Erythroblast (primary cell): ENCODE measurements around the gene TPRA1.

Experiments
- GATA1 ChIP-seq: IDR thresholded peaks from 2 replicates; pipeline ENCODE4 v1.6.1; 2011; ENCODE audit warnings: low read depth, mild to moderate bottlenecking, control low read depth, low read length, moderate library complexity
- POLR2A ChIP-seq: IDR thresholded peaks from 2 replicates; pipeline ENCODE4 v1.6.1; 2011; ENCODE audit warnings: mild to moderate bottlenecking, low read length

DNA sequence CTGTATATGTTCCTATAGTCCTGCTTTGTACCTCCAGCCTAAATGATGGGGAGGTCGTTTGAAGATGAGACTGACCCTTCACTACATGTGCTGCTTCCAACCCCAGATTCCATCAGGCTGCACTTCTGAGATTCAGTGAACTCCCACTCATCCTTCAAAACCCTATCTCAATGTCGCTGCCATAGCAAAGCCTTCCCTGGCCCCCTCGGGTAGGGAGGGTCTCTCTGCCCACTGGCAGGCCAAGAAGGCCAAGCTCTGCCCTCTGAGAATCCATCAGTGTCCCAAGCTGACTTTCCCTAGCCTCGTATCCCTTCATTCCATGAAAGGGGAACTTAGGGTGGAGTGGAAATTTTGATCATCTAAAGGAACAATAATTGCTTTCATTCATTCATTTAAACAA lies 35.4 kb downstream of the TPRA1 start:
- TF ChIP-seq POLR2A = no peak
- no peak for TF ChIP-seq GATA1
